HG03457 (cell line): ENCODE results near the gene ABLIM2.
"Not testable (repeated sequence)": the region's sequence is repeated elsewhere in the genome, so short reads cannot be mapped to it uniquely, and the experiment has no call there.

Experiments
- ATAC-seq: cut with Tn5 transposase; IDR thresholded peaks from one replicate; pipeline ENCODE4 v1.9.1; 2021; ENCODE audit warnings: moderate number of reproducible peaks; ENCODE audit not compliant: unreplicated experiment

ABLIM2 gene

GRCh38 chr4:7918981-7919380 lies 239.6 kb downstream of the ABLIM2 start:
- ATAC-seq: no peak

- not testable (repeated sequence) for ATAC-seq
These were observed 240.4 kb downstream of the ABLIM2 start for GRCh38 chr4:7918187-7918586.

- no peak for ATAC-seq
These were observed 240.9 kb downstream of the ABLIM2 start for GRCh38 chr4:7917669-7918068.

- ATAC-seq: no peak
These were observed 242.8 kb downstream of the ABLIM2 start for GRCh38 chr4:7915875-7916242.
